Mammary epithelial cell (primary cell): ENCODE data around the gene SMAD7.
A peak's percentile ranks its signal among the peaks of the same experiment; 100 is the strongest.

Experiments used
- CTCF ChIP-seq, 2 donors: IDR thresholded peaks in 1 of 2; conservative IDR thresholded peaks in 1 of 2; 2 replicates each; pipeline ENCODE4 v1.5.1; 2011 to 2012; ENCODE audit warnings: inconsistent platforms in 2 of 2, low read length in 2 of 2, mild to moderate bottlenecking in 2 of 2, control low read depth in 1 of 2, low read depth in 1 of 2; ENCODE audit not compliant: insufficient read depth in 1 of 2; ENCODE audit errors: extremely low read depth in 1 of 2
- EZH2 ChIP-seq: IDR thresholded peaks from 2 replicates; pipeline ENCODE4 v1.6.1; 2012; ENCODE audit warnings: low read length, inconsistent platforms, borderline replicate concordance

- TF ChIP-seq CTCF (conservative IDR thresholded peaks at IDR 0.05 in 1 of 2, IDR thresholded peaks at IDR 0.05 in 1 of 2; ENCODE audit: extremely low read depth in 1 of 2, insufficient read depth in 1 of 2, low read depth in 1 of 2, low read length in 2 of 2): peak; percentile 25 to 49
- no peak for TF ChIP-seq EZH2
These were observed 37.6 kb downstream of the SMAD7 start for GRCh38 chr18:48913201-48913600.
